OCI-LY7 (cell line): ENCODE measurements around the gene USPL1. TPM values are rescaled to one million over a fixed set of nuclear protein-coding genes. Genes with fewer than 3 reads are reported as not detected.

ENCODE experiments used
- BruUV-seq: library from RNA; stranded (reverse); fragments of 400-500 nt; replicated peaks from 2 replicates; lab custom pipeline; 2021; lab: Mats Ljungman, UMichigan
- CTCF ChIA-PET: fragments of 300-600 bp; sonication (Branson Sonifier 250); formaldehyde crosslinking; loops from one replicate; lab custom pipeline; 2022; ENCODE audit warnings: antibody characterized with exemption; ENCODE audit not compliant: unreplicated experiment; lab: Charles Lee
- POLR2A ChIA-PET: fragments of 300-600 bp; sonication (Branson Sonifier 250); formaldehyde crosslinking; loops from one replicate; lab custom pipeline; 2022; ENCODE audit warnings: antibody characterized with exemption; lab: Charles Lee
- DNase-seq: peaks from one replicate; pipeline ENCODE4 v3.0.0-alpha.2; 2015; ENCODE audit warnings: low spot score
- H2AFZ ChIP-seq: fragments of 200-600 bp; sonication (generic), shearing (Covaris generic); 2 replicates; pipeline ENCODE4 v1.6.1; 2014; ENCODE audit warnings: mild to moderate bottlenecking, antibody characterized with exemption, low read length, moderate library complexity
- H3K27ac ChIP-seq: fragments of 200-600 bp; sonication (generic); 2 replicates; pipeline ENCODE4 v1.5.1; 2014; ENCODE audit warnings: mixed run types, low read depth, mild to moderate bottlenecking, moderate library complexity, low read length, inconsistent platforms; ENCODE audit not compliant: poor library complexity, severe bottlenecking
- H3K36me3 ChIP-seq: fragments of 200-600 bp; sonication (generic); 2 replicates; pipeline ENCODE4 v1.6.1; 2014; ENCODE audit warnings: mild to moderate bottlenecking, antibody characterized with exemption, low read length, moderate library complexity, mixed read lengths; ENCODE audit not compliant: insufficient read depth
- H3K4me1 ChIP-seq: fragments of 200-600 bp; sonication (generic); 2 replicates; pipeline ENCODE4 v1.5.1; 2014; ENCODE audit warnings: mild to moderate bottlenecking, low read length; ENCODE audit not compliant: insufficient read depth, poor library complexity, severe bottlenecking
- H3K4me2 ChIP-seq: fragments of 200-600 bp; sonication (generic); 2 replicates; pipeline ENCODE4 v1.6.1; 2014; ENCODE audit warnings: mild to moderate bottlenecking, low read length
- H3K4me3 ChIP-seq: fragments of 200-600 bp; sonication (generic); 2 replicates; pipeline ENCODE4 v1.5.1; 2014; ENCODE audit warnings: mild to moderate bottlenecking, low read depth, low read length; ENCODE audit not compliant: poor library complexity, severe bottlenecking
- H3K79me2 ChIP-seq: fragments of 200-600 bp; sonication (generic); 2 replicates; pipeline ENCODE4 v1.6.1; 2016; ENCODE audit warnings: low read depth, mild to moderate bottlenecking, low read length, moderate library complexity, mixed read lengths; ENCODE audit not compliant: insufficient read depth
- H3K9me2 ChIP-seq: fragments of 200-600 bp; sonication (generic); 2 replicates; pipeline ENCODE4 v1.6.1; 2016; ENCODE audit warnings: mild to moderate bottlenecking, low read length, mixed read lengths; ENCODE audit not compliant: insufficient read depth
- H3K9me3 ChIP-seq: fragments of 200-600 bp; sonication (generic); 2 replicates; pipeline ENCODE4 v1.6.1; 2014; ENCODE audit warnings: mild to moderate bottlenecking, mixed run types, low read length, mixed read lengths
- H4K20me1 ChIP-seq: fragments of 200-600 bp; sonication (generic); 2 replicates; pipeline ENCODE4 v1.6.1; 2014; ENCODE audit warnings: mild to moderate bottlenecking, antibody characterized with exemption, low read length, moderate library complexity, mixed read lengths; ENCODE audit not compliant: insufficient read depth
- CTCF ChIP-seq: fragments of 200-600 bp; sonication (generic); conservative IDR thresholded peaks from 2 replicates; pipeline ENCODE4 v1.5.1; 2014; ENCODE audit warnings: mild to moderate bottlenecking, antibody characterized with exemption, low read length, moderate library complexity, mixed read lengths
- EZH2phosphoT487 ChIP-seq: fragments of 200-600 bp; sonication (generic); IDR thresholded peaks from 2 replicates; pipeline ENCODE4 v1.6.1; 2018; ENCODE audit warnings: low read depth, borderline replicate concordance, mild to moderate bottlenecking, mixed run types, antibody characterized with exemption, low read length, moderate library complexity, mixed read lengths
- intact Hi-C: fragments of 100-400 bp; cut with micrococcal nuclease; formaldehyde crosslinking; loops from one replicate; pipeline ENCODE4 v1.10.0; 2022; ENCODE audit not compliant: unreplicated experiment
- total RNA-seq, 2 experiments: library from RNA; depleted of rRNA in 1 of 2; stranded (reverse); fragments of >200 nt in 1 of 2; shearing (Covaris generic) in 1 of 2; gene quantifications; 2 replicates each; pipeline ENCODE4 v1.2.3, GENCODE V29; 2014 to 2022

Gene USPL1
- total RNA-seq, 2 experiments from 2014 or later: 19.2 to 21.9 TPM

- no peaks in the 10 kb centered on the region for H3K79me2 ChIP-seq
- no peak overlapping the region for H3K4me2 ChIP-seq
- no peak for DNase-seq
- CTCF ChIA-PET: interaction anchor here (1.1 kb wide), 1 partner anchor 100 kb away, joined by 5 read pairs; no protein-coding TSS in a partner anchor
- peaks cover 15% of the 10 kb centered on the region for H3K4me1 ChIP-seq
- H4K20me1 ChIP-seq: no peaks in the 10 kb centered on the region
- TF ChIP-seq EZH2phosphoT487 (no peak), CTCF (no peak)
- intact Hi-C loops: no loop called here
- BruUV-seq: no TSS peak
- H3K9me3 ChIP-seq: no peaks in the 10 kb centered on the region
- no peak overlapping the region for H3K4me3 ChIP-seq
- H3K36me3 ChIP-seq: no peaks in the 10 kb centered on the region
- POLR2A ChIA-PET: no interaction called here
- no peak overlapping the region for H3K27ac ChIP-seq
- H2AFZ ChIP-seq: no peak overlapping the region
- H3K9me2 ChIP-seq: no peaks in the 10 kb centered on the region
Measured at GRCh38 chr13:30687601-30688000, 69.9 kb downstream of the USPL1 start.

- no peak for TF ChIP-seq EZH2phosphoT487
- no peak for TF ChIP-seq CTCF
- H3K36me3 ChIP-seq: no peaks in the 10 kb centered on the region
- no peaks in the 10 kb centered on the region for H3K9me3 ChIP-seq
- intact Hi-C loops: no loop called here
- no peak for DNase-seq
- H3K4me3 ChIP-seq: peak overlapping the region; percentile 63
- no peak overlapping the region for H3K27ac ChIP-seq
- H3K9me2 ChIP-seq: no peaks in the 10 kb centered on the region
- no TSS peak for BruUV-seq
- peaks cover 15% of the 10 kb centered on the region for H3K4me1 ChIP-seq
- H2AFZ ChIP-seq: peak overlapping the region; percentile 87; the same call in 1 of the 2 replicates
- no peaks in the 10 kb centered on the region for H4K20me1 ChIP-seq
- ChIA-PET CTCF (no interaction called here), POLR2A (interaction anchor here (1.2 to 1.4 kb wide), 3 partner anchors 8 to 66 kb away, joined by 3 read pairs; no protein-coding TSS in a partner anchor)
- H3K79me2 ChIP-seq: no peaks in the 10 kb centered on the region
- H3K4me2 ChIP-seq: peak overlapping the region; percentile 77
Measured at GRCh38 chr13:30689752-30690151, 72.0 kb downstream of the USPL1 start.
